Renal cortical epithelial cell (primary cell): ENCODE data around the gene COL4A6. TPM values are rescaled to one million over a fixed set of nuclear protein-coding genes. Genes with fewer than 3 reads are reported as not detected.
"Not testable (repeated sequence)": the region's sequence is repeated elsewhere in the genome, so short reads cannot be mapped to it uniquely, and the experiment has no call there.

Source experiments
- DNase-seq: peaks from one replicate; pipeline ENCODE4 v3.0.0-alpha.2; 2011; ENCODE audit warnings: low read depth
- total RNA-seq: library from RNA; depleted of rRNA; stranded (reverse); fragments of >200 nt; gene quantifications from 2 replicates; pipeline ENCODE4 v1.2.3, GENCODE V29; 2014

Gene COL4A6
- 1.7 and 4.9 TPM in 2 replicates for total RNA-seq

DNA sequence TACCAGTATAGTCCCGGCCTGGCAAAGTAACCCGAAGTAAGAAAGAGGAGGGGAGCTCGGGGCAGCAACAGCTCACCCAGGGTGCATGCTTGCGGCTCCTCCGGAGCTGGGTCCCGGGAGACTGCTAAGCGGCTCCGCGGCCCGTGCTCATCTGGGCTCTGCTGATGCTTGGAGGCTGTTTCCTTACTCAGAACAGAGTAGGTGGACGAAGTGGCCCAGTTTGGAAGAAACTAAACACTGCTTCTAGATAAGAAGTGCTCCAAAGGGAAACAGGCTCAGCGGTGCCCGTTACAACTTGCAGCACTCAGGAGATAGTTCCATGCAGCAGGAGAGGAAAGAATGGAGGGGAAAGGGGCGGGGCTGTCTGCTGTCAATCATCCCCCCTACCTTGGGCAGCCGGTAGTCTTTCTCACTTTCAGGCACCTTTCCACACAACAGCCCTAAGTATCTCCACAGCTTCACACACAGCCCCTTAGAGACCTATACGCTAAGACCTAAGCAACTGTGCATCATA, at the start of gene COL4A6:
Gene COL4A6 (minus strand): TSS at position 313 of the 514 bp plus-strand sequence. CDS start 226 bp downstream, at position 87.
- DNase-seq, result no peak

DNA sequence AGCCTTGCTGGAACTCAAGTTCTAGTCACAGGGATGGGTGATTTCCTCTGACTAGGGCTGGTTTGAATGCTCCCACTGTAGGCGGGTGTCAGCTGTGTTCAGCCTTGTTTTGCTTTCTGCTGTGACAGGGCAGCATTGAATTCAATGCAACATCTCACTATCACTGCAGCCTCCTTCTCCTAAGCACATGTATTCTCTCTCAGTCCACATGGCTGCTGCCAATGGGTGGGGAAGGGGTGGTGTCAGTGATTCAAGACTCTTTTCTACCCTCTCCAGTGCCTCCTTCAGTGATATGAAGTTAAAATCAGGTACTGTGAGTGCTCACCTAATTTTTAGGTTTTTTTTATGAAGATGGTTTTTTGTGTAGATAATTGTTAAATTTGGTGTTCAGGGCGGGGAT, 47.7 kb upstream of the COL4A6 start:
- DNase-seq, result no peak

DNA sequence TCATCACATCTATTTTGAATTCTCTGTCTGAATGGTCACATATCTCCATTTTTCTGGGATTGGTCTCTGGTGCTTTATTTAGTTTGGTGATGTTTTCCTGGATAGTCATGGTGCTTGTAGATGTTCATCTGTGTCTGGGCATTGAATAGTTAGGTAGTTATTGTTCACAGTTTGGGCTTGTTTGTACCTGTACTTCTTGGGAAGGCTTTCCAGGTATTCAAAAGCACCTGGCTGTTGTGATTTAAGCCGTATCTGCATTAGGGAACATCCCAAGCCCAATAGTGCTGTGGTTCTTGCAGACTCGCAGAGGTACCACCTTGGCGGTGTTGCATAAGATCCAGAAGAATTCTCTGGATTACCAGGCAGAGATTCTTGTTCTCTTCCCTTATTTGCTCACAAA, 46.0 kb upstream of the COL4A6 start:
- no peak for DNase-seq

DNA sequence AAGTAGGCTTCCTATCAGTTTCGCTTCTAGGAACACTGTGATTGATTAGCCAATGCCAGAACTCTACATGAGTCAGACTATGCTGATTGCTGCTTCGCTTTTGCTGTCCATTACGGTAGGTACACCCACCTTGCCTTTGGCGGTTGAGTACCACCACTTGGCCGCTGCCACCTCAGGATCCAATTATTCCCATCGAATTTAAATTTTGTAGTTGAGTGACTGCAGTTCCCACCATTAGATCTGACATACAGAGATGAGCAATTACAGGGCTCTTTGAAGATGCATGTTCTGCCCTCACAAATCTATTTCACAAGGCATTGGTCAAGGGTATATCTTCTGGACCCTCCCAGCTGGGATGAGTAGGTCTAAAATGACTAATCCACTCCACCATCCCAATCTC, 43.3 kb upstream of the COL4A6 start:
- not testable (repeated sequence) for DNase-seq

DNA sequence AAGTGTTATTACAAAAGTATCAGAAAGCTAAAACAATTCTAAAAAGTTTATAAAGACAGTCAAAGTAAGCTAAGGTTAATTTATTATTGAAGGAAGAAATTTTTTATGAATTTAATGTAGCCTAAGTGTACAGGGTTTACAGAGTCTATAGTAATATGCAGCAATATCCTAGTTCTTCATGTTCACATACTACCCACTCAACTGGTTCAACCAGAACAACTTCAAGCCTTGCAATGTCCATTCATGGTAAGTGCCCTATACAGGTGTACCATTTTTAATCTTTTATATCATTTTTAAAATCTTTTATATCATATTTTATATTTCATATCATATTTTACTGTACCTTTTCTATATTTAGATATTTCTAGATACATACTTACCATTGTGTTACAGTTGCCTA, 35.8 kb upstream of the COL4A6 start:
- DNase-seq, result no peak

DNA sequence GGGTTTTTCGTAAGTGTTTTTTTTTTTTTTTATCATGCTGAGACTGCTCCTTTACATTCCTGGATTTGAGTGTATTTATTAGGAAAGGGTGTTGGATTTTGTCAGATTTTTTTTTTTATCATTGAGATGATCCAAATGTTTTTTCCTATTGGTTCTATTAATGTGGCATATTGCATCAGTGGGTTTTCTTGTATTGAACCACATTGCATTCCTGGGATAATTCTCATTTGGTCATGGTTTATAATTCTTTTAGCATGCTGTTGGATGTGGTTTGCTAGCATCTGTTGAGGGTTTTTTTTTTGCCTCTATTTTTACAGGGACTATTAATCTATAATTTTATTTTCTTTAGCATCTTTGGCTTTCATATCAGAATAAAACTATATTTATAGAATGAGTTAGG, 30.3 kb upstream of the COL4A6 start:
- DNase-seq, result no peak

DNA sequence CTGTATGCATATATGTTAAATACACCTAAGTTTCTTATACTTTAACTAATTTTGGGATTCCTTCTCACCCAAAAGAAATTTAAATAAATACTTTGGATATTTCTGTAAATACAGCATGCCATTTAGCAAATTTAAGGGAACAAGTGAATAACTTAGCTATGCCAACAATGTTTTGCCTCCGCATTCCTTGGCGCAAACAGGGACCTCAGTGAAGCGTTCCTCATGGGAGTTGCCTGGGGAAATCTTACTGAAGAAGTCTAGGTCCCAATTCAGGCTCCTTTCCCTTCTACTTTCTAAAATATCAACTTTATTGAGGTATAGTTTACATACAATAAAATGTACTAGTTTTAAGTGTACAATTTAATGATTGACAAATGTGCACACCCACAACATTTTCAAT, 26.4 kb upstream of the COL4A6 start:
- DNase-seq, result peak; percentile 44

DNA sequence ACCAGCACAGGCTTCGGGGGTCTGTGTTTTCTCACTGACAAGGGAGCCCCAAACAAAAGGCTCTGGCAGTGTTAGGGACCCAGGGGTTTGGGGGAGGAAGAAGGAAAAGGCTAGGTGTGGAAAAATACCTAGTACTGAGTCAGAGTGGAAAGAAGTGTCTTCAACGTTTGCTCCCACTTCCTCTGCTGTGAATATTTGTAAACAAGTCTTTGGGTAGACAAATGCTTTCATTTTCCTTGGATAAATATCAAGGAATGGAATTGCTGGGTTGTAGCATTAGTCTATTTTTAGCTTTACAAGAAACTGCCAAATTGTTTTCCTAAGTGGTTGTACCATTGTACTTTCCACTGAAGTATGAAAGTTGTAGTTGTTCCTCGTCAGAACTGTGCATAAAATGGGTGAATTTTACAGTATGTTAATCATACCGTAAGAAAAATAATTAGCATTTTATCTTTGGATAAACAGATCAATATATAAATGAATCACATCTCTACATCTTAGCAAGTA, 18.8 kb upstream of the COL4A6 start:
- DNase-seq, result no peak

DNA sequence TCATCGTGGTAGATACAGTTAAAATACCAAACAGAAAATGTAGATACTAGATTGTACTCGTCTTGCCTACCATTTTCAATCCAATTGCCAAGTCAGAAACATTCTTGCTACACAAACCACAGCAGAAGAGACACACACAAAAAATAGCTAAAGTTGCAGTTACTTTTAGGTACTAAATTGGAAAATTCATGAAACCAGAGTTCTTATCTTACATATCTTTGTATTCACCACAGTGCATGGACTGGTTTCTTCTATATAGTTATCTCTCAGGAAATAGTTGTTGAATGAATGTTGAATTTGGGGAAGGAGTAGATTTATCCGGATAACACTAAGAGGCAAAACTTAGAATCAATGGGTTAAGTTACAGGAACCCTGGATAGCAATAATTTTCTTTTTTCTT, 15.6 kb upstream of the COL4A6 start:
- DNase-seq, result no peak

DNA sequence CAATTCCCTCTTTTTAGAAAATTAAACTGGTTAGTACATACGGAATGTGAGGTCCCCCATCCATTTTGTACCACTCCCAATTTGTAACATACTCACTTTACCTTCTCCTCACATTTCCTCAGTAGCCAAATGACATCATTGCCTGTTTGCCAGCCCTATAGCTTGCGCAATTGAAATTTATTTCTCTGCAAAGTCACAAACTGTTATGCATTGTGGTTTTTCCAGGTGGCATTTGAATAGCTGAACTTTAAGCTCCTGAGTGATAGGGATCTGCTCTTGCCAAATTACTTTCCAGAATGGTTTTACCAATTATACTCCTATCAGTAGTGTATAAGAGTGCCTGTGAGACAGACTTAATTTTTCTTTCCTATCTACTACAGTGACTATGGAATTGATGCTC, 9.1 kb upstream of the COL4A6 start:
- DNase-seq, result peak; percentile 47

DNA sequence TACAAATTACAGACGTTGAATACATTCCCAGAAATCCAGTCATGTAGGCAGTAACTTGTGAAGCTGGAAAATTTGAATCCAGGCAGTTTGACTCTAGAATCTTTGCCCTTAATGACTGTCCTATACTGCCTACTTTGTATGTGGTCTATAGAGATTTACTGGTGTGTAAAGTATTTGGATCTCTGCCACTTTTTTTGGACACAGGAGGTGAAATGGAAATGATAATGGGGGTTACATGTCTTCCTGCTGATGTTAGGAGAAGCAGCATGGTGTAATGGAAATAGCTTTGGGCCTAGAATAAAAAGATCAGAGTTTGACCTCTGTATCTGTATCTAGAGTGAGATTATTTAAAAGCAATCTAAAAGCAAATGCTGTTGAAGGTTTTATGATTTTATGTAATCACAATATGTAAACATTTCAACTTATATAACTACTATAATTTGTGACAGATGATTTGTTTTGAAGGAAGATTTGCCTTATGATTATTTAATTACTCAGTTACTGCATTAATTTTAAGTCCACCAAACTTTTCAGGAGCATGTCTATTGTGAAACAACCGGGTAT, 4.8 kb upstream of the COL4A6 start:
- no peak for DNase-seq

DNA sequence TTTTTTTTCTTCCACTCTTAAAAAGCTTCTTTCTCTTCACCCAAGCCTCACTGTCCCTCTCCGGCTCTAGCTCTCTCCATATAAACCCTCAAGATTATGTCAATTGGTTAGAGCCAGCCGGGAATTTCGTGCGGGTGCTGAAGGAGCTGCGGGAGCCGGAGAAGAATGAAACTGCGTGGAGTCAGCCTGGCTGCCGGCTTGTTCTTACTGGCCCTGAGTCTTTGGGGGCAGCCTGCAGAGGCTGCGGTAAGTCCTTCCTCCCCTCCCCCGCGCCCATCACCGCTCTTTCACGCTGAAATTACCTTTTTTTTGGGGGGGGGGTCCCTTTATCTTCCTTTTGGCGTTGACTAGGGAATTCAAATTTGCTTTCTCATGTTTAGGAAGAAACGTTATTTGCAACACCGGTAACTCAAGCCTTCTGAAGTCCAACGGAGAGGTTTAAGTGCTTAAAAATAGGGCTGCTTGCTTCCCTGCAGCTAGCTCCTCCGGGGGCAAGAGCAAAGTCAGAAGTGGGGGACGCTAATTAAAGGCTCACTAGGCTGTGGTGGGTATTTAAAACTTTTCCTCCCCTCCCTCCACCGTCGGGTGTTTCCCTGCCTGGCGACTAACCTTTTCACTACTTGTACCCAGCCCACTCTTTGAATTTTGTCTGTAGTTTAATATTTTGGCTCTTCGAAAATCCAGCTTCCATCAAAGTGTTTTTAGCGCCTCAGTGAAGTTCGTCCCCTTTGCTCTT, 1.9 kb upstream of the COL4A6 start:
- DNase-seq, result no peak

DNA sequence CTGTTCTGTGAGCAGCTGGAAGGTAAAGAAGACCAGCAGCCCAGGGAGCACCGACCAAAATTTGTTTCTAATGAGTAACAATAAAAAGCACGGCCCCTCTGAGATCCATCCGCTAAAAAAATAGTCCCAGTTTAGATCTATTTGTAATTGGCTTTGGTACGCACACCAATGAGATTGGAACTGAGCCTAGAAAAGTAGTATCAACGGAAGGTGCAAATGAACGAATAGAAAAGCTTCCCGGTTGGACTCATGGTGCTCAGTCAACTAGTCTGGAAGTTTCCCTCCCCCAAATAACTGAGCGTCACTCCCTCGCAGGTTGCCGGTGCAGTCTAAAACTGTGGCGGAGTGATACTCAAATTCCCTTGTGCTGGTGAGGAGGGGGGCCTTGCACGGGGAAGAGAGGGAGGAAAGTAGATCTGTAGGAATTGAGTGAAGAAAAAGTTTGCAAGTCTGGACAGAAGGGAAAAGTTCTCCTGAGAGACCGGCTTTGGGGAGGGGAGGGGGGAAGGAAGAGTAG, 1.3 kb upstream of the COL4A6 start, which contains the start of gene COL4A5:
Gene COL4A5 (plus strand): TSS at position 413 of the 517 bp plus-strand sequence. CDS start 288 bp downstream, outside the sequence.
- peak; percentile 73 for DNase-seq

DNA sequence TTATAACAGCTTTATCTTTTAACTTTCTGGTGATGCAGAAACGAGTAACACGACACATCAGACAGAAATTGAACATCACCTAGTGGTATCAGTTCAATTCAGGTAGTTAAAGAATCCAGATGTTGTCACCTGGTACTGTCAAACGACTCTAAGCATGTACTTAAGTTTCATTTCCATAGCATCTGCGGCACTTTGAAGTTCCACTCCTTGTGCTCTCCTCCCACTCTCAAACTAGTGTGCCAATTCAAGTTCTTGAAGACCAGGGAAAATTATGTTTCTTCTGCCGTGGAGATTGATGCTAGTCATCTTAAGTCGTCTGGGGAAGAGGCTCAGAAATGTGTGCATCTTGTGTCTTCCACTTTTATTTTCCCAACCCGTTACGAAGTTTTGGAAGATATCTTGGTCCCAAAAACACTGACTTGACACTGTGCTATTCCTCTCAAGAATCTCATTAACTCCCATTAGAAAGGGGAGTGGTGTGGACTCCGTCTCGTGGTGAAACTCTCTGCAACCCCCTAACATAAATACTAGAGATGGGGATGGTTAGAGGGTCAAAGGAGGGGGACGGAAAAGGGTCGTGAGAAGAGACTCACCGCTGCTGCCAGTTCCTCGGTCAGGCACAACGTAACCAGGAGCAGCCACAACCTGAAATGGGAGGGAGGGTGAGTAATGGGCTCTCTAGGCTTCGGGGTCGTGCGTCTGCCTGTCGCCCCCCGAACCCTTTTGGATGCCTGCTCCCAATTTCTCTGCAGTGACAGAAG, 693 bp downstream of the COL4A6 start:
- DNase-seq, result no peak

DNA sequence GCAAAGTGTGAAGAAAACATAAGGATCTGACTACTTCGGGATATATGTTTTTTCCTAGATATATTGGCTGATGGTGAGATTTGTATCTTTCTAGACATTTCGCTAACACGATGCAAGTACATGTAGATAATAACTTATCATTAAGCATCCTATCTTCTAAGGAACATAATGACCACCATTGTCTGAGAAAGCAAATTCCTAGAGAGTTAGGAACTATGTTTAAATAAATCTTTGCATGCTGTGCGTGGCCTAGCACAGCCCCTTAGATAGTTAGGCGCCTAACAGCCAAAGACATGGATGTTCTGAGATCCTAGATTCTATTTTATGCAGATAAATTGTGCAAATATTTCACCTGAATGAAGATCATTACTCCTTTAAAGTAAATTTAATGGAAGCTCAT, 3.0 kb downstream of the COL4A6 start:
- no peak for DNase-seq

DNA sequence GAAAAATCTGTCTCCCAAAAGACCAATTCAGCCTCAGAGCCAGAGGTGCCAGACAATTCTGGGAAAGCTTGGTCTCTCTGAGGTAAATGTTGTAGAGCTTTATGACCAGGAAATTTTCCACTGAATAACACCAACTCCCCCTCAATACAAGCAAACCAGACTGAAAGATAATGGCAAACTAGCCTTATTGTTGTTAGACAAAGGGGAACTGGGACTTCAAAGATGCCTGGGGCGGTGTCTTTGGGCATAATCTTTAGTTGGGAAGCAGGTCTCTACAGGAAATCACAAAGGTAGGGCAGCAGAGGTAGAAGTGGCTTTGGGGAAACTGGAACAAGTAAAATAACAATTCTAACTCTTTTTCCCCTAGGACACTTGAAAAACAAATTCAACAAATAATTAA, 12.0 kb downstream of the COL4A6 start:
- no peak for DNase-seq

DNA sequence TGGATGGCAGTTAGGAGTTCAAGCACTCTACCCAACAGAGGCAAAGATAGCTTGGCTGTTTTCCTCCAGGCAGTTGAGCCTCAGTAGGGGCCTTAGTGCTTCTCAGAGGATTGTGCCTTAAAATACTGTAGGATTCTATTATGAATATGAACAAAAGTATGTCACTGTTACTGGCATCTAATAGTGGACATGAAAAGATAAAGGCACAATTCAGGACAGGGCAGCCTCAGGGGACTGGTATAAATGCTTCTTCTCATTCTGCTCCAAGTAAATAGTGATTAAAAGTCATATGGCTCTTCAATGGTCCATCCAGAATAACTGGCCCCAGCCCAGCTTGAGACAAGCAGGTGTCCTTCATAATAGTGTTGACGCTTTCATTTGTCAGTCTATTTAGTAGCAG, 17.7 kb downstream of the COL4A6 start:
- no peak for DNase-seq

DNA sequence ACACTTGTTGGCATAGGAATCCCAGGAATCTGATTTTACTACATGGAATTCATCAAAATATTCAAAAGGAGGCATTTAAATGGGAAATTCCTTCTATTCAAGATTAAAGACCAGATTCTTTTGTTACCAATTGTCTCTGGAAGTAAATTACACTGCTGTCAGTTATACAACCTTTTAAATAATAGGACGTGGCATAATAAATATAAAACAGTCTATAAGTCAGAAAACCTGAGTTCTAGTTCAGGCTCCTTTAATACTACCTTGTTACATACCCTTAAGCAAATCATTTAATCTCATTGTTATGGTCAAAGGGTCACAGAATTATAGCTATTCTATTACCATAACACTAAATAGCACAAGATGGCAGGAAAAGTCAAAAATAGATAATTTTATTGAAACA, 18.8 kb downstream of the COL4A6 start:
- no peak for DNase-seq

DNA sequence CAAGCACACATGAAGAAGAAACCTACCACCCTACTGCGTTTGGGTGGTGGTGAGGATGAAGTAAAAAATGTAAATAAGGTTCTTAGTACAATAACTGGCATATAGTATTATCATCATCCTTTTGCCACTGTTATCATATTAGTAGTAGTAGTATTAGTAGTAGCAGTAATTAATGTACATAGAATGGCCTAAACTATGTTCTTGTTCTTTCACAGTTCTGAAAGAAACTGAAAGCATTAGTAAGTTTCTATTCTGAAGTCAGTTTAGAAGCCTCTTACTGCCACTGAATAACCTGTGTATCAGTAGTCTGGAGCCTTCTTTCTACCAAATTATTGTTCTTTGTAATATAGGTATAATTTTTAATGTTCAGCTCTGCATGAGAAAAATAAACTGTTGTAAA, 21.0 kb downstream of the COL4A6 start:
- DNase-seq, result no peak

DNA sequence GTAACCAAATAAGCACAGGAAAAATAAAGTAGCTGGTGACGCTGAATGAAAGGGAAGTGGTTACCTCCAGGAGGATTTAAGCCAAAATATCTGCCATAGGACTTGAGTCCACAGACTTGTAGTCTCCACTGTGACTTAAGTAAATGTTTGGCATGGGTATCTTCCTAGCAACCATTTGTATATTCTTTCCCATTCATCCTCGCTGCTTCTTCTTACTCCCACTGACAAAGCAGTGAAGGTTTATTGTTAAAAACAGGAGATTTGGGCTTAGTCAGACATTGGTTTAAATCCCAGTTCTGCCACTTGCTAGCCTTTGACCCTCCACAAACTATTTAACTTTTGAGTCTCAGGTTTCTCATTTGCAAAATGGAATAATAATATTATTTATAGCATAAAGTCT, 22.3 kb downstream of the COL4A6 start:
- DNase-seq, result no peak

DNA sequence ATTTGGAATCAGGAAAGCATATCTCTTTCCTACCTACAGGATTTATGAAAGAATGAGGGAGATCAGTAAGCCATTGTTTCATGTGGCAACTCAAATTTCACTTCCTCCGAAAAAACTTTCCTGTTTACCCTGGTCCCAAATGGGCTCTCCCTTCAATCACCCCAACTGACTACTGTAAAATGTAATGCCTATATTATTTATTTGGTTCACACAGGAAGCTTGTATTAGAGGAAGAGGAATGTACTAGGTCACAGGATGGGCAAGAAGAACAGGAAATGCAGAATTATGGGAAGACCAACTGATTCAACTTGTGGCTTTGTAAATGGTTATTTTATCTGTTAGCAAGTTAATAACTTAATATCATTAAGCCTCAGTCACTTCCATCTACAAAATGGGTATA, 23.1 kb downstream of the COL4A6 start:
- DNase-seq, result no peak

DNA sequence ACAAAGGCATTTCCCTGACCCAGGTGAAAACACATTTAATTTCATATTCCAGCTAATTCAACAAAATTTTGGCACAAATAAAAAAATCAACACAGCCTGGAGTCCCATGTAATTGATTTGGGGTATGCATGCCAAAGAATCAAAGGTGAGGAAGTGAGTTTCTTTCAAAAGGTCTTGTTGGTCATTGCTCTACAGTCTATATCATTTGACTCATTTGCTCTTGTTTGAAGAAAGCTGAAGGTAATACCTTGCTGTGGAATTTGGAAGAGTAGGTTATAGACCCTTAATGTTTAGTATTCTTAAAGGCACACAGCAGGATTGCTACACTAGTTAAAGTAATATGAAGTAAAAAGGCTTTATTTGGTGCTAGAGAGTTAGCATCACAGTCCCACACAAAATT, 25.4 kb downstream of the COL4A6 start:
- no peak for DNase-seq
